ENCODE data around the gene FGF2.
"Not testable (repeated sequence)": the region's sequence is repeated elsewhere in the genome, so short reads cannot be mapped to it uniquely, and the experiment has no call there.

The FGF2 gene

DNA sequence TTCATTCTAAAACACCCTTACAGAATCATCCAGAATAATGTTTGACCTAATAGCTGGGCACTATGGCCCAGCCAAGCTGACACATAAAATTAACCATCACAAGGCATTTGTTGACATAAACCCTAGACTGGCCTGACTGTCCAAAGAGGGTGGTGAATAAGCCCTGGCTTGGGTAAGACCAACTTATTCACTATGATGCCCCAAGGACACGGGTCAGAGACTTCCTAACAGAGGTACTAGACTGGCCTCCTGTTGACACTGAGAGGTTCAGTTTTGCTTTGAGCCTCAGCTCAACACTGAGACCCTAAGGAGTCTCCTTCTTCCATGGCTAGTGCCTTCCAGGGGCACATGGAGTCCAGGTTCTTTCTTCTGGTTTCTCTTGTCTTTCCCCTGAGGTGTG lies 21.3 kb downstream of the FGF2 start:
- no peak for DNase-seq (ENCODE audit: low read depth)

- not testable (repeated sequence) for DNase-seq (ENCODE audit: low read depth)
Measured at GRCh38 chr4:122849789-122850188, 23.2 kb downstream of the FGF2 start.

- no peak for DNase-seq (ENCODE audit: low read depth)
Measured at GRCh38 chr4:122851568-122851967, 24.9 kb downstream of the FGF2 start.

DNA sequence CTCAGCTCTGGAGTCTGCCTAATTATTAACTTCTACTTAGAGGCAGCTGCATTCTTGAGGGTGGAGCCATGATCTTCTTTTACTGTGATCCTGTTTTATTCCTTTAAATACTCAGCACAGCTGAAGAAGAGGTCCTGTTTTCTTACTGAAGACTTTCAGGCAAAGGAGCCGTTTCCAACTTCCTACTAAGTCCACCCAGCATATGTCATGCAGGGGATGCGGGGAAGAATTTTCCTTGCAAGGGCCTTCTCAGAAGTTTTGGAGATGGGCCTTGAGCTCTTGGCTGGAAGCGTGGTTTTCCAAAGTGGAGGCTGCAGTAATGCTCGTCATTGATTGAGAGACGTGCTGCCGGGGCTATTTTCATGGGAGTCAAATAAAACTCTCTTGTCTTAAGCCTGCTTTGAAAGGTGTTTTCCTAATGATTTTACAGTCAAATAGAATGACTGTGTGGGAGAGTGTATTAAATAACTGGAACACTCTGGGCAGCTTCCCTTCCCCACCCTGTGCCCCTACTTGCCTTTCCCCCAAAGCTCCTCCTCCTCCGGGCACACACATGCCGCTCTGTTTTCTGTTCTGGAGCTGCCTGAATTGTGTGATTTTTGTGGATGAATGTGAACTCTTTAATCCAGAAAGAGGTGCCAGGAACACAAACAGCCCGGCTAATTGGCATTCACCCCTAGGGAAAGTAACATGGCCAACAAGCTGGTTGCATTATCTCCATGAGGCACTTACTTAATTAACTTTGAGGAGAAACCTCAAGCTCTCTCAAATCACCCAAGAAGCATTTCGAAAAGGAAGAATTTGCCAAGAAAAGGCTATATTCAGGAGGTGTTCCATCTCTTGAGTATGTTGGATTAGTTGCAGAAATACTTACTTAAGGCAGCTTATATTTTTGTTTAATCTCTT lies 28.1 kb downstream of the FGF2 start:
- DNase-seq (ENCODE audit: low read depth) = no peak

GRCh38 chr4:122855353-122855890 lies 28.8 kb downstream of the FGF2 start:
- DNase-seq (ENCODE audit: low read depth) = no peak

GRCh38 chr4:122857160-122857559 lies 30.5 kb downstream of the FGF2 start:
- no peak for DNase-seq (ENCODE audit: low read depth)

DNA sequence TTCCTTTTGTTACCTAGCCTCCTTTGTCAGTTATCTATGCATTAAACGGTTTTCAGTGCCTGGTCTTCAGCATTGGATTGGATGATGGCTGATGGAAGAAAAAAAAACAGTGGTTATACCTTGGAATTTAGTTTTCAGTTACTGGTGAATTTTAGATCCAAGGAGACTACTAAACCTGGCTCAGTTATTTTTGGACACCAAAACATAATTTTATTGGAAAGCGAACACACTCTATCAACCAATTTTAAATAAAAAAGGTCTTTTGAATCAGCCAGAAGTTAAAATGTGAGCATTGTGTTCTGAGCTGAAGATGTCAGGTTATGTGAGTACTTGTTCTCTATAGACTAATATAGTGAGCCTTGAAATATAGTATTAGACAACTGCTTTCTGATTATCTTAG lies 32.1 kb downstream of the FGF2 start:
- no peak for DNase-seq (ENCODE audit: low read depth)

DNA sequence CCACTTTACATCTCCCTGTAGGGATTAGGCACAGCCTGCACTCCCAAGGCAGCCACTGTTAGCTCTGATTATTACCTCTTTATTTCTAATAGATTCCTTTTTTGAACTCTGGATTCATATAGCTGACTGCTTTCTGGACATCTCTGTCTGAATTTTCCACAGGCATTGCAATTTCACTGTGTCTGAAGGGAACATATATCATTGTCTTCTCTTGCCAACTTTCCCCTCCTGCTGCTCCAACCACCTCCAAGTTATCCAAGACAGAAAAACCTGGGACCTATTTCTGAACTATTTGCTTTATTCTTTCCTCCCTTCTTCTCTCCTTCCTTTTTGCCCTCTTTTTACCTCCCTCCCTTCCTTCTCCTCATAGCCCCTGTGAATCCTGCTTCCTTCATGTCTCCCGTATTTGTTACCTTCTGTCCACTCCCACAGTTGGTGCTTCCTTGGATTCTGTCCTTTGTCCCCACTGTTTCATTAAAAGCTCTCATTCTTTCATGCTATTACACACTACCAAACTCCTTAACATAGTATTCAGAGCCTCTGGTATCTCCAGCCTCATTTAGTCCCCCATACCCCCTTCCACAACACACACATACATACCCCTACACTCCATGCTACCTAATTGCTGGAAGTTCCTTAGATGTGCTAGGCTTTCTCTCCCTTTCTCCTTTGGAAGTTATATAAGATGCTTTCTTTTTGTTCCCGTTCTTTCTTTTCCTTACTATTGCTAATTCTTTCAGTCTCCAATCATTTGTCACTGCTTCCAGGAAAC lies 34.7 kb downstream of the FGF2 start:
- DNase-seq (ENCODE audit: low read depth) = no peak

- DNase-seq (ENCODE audit: low read depth) = no peak
Measured at GRCh38 chr4:122863639-122864038, 37.0 kb downstream of the FGF2 start.

GRCh38 chr4:122865425-122865824 lies 38.8 kb downstream of the FGF2 start:
- DNase-seq (ENCODE audit: low read depth) = peak; percentile 36

- not testable (repeated sequence) for DNase-seq (ENCODE audit: low read depth)
Measured at GRCh38 chr4:122868235-122868634, 41.6 kb downstream of the FGF2 start.

- DNase-seq (ENCODE audit: low read depth) = no peak
Measured at GRCh38 chr4:122873146-122873545, 46.5 kb downstream of the FGF2 start.

DNA sequence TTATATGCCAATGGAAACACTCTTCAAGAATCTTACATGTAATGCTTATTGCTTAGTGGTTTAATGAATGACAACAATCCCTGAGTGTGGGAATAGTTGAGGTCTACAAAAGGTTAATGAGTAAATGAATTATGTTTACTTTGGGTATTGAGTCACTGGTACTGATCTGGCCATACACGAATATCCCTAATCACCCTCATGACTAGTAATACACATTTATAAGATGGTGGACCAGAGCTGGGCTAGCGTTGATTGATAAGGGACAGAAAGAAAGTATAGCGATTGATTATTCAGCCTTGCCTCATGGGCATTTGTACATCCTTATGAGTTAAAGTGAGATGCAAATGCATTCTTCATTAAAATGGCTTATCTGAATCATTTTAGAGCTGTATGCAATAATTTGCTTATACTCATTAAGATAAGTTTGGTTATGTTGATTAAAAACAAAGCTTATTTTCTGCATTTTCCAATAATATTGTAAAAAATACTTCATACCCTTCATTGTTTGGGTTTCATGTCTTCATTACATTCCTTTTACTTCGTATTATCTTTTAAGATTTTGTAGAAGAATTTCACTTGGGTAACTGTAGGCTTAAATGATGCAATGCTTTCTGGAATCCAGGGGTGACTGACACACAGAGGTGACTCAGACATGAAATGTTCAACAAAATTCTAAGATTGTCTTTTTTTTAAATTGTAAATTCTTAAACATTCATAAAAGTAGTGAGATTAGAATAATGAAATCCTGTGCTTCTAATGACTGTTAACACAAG lies 47.4 kb downstream of the FGF2 start:
- peak; percentile 91 for DNase-seq (ENCODE audit: low read depth)

DNA sequence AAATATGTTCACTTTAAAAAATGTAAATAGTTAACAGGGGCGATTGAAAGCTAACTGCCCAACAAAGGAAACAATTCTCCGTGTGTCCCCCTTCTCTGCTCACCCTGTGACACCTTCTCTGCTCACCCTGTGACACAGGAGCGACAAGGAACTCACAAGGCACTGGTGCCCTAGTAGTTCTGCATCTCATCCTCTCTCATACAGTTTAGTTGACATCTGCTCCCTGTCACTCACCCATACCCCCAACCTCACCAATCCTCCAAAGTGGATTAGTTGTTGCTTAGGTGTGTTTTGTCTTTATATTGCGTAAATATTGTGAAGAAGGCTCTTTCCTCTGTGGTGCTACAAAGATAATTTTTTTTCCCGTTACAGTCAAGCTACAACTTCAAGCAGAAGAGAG lies 49.3 kb downstream of the FGF2 start:
- DNase-seq (ENCODE audit: low read depth) = no peak

DNA sequence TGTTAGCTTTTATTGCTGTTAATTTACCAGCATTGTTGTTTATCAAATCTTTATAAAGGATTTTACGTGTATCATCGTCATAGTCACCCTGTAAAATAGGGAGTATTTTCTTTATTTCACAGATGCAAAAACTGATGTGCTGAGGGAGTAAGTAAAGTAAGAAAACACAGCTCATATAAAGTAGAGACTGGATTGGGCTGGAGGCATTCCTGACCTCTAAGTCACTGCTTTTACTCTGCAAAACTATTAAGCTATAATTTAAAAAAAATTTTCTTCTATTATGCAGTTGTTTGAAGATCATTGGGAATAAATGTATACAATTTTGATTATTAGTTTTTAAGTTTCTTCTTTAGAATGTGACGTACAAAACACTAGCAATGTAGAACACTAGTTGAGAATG lies 49.8 kb downstream of the FGF2 start:
- DNase-seq (ENCODE audit: low read depth) = peak; percentile 60

GRCh38 chr4:122879001-122879400 lies 52.4 kb downstream of the FGF2 start:
- DNase-seq (ENCODE audit: low read depth) = peak; percentile 47

DNA sequence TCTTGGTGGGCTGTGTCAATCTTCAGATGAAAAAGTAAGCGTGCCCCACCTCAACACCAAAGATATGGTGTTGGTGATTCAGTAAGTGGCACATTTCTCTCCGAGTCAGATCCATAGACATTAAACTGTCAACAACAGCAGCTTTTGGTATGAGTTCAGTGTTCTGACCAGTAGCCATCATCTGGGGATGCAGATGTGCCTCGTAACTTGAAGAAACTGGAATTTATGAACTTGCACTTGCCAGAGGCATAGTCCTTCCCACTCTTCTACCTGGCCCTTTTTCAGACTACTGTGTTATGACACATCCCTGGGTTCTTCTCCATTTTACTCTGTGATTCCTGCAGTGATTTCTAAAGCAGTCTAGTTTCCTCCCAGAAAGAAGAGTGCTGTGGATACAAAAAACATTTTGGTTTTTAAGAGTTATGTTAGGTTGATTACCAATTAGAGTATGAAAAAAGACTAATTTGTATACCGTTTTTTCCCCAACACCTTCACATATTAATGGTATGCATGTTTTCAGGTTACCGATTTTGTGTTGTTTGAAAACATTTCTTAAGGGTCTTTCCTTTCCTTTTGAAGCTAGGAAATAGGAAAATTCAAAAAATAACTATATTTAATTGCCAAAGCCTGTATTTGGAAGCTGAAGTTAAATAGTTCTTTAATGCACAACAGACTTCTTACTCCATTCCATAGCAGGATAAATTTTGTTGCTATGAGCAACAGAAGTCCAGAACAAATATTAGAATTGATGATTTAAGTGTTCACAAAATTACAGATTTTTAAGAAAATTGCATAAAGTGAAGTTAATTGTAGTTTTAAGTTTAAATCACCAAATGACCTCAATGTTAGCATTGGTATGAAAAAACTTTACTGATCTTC lies 56.5 kb downstream of the FGF2 start:
- DNase-seq (ENCODE audit: low read depth) = no peak

DNA sequence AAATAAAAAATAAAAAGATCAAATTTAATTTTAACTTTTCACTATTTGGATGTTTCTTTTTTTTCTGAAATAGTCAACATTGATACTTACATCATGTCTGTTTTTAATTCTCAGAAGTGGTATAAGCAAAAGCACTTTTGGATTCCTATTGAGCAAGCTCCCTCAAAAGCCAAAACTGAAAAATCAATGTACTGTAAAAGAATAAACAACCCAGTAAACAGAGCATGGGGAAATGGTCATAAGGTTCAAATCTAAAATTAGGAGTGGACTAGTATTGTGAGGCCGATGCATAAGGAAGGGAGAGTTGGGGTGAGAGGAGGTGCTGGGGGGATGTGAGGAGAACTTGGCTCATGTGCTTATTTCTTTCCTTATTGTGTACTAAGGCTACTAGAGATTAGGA lies 57.9 kb downstream of the FGF2 start:
- no peak for DNase-seq (ENCODE audit: low read depth)

DNA sequence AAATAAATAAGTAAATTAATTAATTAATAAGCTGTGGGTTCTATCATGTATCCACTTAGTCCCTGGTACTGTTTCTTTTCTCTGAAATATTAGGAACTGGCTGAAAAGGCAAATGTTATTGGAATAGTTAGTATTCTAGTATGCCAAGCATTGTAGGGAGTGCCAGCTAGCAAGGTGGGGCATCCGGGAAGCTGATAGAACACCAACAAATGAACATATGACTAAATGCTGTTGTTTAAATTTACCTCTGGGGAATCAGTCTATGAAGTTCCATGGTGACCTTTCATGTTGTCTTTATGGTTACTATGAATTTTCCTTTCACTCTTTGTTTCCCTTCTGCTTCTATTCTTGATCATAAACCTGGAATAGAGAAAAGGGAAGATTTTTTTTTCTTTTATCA lies 63.1 kb downstream of the FGF2 start:
- no peak for DNase-seq (ENCODE audit: low read depth)

DNA sequence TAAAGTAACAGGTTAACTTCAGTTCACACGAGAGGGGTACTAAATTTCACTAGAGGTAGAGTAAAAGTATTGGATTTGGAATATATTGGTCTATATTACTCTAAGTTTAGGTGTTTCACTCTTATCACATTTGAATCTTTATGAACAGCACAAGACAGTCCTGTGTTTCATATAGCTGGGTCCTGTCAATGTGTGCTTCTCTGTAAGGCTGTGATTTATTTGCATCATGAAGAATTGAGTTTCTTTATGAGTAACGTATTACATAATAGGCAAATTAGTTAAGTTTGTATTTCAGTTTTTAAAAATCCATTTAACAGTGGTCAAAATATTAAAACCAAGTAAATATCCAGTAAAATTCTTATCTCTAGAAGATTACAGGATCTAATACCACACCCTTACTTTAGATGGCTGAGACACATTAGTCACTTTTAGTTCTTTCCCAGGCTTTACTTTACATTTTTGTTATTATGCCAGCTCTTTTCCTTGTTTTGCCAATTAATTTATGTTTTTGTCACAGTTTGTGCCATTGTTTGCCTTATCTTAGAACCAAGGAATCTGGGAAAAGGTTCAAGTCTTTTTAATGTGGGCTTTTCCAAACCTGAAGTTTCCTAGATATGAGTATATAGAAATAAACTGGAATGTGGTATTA lies 63.6 kb downstream of the FGF2 start:
- DNase-seq (ENCODE audit: low read depth) = no peak

DNA sequence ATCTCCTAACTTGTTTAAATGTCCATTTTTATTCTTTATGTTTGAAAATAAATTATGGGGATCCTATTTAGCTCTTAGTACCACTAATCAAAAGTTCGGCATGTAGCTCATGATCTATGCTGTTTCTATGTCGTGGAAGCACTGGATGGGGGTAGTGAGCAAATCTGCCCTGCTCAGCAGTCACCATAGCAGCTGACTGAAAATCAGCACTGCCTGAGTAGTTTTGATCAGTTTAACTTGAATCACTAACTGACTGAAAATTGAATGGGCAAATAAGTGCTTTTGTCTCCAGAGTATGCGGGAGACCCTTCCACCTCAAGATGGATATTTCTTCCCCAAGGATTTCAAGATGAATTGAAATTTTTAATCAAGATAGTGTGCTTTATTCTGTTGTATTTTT lies 68.2 kb downstream of the FGF2 start:
- DNase-seq (ENCODE audit: low read depth) = peak; percentile 34
